Suppressor macrophage (primary cell): Measurements from ENCODE around the gene MKRN1.
A peak's percentile ranks its signal among the peaks of the same experiment; 100 is the strongest.
"Not testable (repeated sequence)": the region's sequence is repeated elsewhere in the genome, so short reads cannot be mapped to it uniquely, and the experiment has no call there.

Experiments used
- DNase-seq, 4 experiments: peaks; one replicate each; pipeline ENCODE4 v3.0.0-alpha.2; 2020 to 2022
- total RNA-seq, 17 experiments: gene quantifications; one replicate each; lab custom pipeline; 2026; ENCODE audit warnings: mixed read lengths in 6 of 17, inconsistent platforms in 3 of 17; lab: John Stamatoyannopoulos, UW

MKRN1 gene
- total RNA-seq, result 48.3 to 149 (median 96.5) reads per million in 17 experiments

DNA sequence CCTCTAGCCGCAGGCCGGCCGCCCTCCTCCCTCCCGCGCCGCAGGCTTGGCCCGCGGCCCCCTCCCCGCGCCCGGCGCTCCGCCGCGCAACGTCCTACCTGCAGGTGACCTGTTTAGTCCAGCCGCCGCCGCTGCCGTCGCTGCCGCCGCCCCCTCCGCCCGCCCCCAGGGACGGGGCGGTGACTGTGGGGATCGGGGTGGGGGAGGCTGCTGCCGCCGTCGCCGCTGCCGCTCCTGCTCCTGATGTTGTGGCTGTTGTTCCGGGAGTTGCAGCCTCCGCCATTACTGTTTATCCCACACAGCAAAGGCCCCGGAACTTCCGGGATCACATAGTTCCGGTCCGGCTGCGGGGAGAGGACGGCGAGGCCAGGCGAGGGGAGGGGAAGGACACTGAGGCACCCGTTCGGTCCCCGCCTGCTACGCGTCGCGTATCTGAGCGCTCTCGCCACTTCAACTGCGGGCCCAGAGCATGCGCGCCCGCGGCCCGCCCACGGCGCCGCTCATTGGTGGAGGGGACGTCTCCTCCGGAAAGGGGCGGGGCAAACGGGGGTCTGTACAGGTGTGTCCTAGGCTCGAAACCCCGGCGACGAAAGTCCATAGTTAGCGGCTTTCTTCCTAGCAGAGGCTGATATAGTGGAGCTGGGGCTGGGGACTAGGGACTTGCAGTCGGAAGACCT is at the start of gene MKRN1:
TSS of gene MKRN1 (minus strand) at position 444 of the 677 bp plus-strand sequence. CDS start at position 283, 161 bp downstream.
- DNase-seq, result peak; percentile 93 to 98 (median 96)

- DNase-seq, result no peak
Observed at GRCh38 chr7:140526787-140527664, 47.7 kb upstream of the MKRN1 start.

GRCh38 chr7:140526214-140526613 is 46.9 kb upstream of the MKRN1 start:
- DNase-seq, result no peak

- DNase-seq, result no peak
Observed at GRCh38 chr7:140525743-140526142, 46.4 kb upstream of the MKRN1 start.

GRCh38 chr7:140521421-140521820 is 42.1 kb upstream of the MKRN1 start:
- DNase-seq, result no peak

DNA sequence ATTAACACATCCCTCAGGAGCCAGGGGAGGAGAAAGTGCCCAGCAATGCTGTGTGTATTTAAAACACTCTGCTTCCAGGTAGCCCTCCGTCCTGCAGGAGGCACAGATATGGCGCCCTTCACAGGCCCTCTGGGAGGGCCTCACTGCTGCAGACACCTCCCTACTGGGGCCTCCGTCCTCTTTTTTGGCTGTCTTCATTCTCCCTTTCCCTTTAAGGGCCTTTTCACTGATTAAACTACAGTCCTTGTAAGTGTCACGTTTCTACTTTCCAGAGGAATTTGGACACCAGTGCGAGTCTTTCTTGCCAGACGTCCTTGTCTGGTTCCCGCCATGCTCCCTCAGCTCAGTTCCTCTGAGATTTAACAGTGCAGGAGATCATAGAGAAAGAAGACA is 39.7 kb upstream of the MKRN1 start:
- DNase-seq, result no peak

DNA sequence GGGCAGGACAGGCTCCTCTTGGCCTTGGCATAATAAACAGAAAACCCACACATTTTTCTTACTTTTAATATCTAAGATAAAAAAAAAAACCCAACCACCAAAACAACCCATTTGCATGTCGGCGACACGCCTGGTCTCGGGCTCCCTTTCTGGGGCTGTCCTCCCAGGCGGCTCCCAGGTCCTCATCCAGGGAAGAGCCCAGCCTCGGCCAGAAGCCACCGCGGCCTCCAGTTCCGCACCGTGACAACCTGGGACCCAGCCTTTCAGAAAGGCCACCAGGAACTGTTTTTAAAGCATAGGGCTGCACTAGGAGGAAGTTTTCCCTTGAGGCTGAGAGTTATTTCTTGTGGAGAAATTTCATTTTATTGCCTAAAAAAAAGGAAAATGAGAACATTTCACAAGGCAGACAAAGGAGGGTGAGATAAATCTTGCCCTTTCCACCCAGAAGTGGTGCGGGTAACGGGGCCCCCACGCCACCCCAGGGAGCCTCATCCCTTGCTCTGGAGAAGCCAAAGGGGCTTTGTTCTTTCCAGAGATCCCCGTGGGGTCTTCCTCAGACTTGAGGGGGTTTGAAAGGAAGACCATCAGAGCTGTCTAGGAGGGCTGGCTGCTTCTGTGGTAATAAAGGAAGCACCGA is 39.2 kb upstream of the MKRN1 start:
- DNase-seq, result no peak

- peak; percentile 87 to 93 (median 92) for DNase-seq
Observed at GRCh38 chr7:140517546-140518369, 38.5 kb upstream of the MKRN1 start.

DNA sequence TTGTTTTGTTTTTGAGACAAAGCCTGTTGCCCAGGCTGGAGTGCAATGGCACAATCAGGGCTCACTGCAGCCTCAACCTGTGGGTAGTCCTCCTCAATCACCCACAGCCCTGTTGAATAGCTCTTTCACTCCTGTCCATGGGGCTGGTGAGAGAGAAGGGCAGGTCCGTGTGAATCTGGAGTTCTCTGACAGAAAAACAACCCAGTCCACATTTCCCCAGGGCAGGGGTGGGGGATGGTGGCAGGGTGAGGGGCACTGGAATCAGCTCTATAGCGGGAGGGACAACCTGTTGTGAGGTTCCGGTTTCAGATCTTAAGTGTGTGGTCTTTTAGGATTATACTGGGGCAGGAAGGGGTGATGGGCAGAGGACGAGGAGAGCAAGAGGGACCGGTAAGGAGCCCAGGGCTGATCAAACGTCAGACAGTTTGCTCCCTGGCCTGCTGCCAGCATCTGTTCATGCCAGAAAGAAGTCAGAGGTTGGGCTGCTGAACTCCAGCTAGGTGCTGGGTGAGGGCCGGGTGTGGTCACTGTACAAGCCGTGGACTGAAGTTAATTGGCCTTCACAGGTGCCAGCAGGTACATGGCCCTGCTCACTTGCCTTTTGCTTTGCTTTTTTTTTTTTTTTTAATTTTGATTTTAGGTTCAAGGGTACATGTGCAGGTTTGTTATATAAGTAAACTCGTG is 33.2 kb upstream of the MKRN1 start:
- DNase-seq, result peak in 1 of 4 experiments; percentile 16

DNA sequence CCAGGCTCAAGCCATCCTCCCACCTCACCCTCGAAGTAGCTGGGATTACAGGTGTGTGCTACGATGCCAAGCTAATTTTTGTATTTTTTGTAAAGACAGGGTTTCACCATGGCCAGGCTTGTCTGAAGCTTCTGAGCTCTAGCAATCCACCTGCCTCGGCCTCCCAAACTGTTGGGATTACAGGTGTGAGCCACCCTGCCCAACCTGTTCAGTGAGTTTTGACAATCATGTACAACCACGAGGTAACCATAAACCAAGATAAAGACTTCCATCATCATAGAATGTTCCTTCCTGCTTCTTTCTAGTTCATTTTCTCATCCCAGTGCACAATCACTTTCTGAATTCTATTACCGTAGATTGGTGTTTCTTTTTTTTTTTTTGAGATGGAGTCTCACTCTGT is 30.5 kb upstream of the MKRN1 start:
- DNase-seq, result no peak

- DNase-seq, result not testable (repeated sequence)
Observed at GRCh38 chr7:140507556-140507955, 28.3 kb upstream of the MKRN1 start.

GRCh38 chr7:140506788-140507464 is 27.6 kb upstream of the MKRN1 start:
- no peak for DNase-seq

DNA sequence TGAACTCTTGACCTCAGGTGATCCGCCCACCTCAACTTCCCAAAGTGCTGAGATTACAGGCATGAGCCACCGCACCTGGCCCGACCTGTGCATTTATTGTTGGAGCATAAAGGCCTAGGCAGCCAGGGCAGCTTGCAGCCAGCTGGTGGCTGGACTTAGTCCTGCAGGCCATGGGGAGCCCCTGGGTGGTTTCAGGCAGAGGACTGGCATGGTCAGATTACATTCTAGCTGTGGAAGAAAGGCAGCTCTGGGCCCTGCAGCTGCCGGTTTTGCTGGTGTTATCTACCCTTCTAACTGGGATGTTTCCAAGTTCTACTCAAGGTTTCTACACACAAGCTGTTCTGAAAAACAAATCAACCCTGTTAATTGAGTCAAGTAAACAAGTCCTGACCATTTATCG is 22.7 kb upstream of the MKRN1 start:
- no peak for DNase-seq

DNA sequence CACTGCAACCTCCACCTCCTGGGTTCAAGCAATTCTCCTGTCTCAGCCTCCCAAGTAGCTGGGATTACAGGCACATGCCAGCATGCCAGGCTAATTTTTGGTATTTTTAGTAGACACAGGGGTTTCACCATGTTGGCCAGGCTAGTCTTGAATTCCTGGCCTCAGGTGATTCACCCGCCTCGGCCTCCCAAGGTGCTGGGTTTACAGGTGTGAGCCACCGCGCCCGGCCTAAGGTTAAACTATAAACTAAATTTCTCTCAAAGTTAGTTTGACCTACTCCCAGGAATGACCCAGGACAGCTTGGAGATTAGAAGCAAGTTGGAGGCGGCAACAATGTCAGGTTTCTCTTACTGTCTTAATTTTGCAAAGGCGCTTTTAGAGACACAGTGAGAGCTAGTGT is 18.5 kb upstream of the MKRN1 start:
- not testable (repeated sequence) for DNase-seq

DNA sequence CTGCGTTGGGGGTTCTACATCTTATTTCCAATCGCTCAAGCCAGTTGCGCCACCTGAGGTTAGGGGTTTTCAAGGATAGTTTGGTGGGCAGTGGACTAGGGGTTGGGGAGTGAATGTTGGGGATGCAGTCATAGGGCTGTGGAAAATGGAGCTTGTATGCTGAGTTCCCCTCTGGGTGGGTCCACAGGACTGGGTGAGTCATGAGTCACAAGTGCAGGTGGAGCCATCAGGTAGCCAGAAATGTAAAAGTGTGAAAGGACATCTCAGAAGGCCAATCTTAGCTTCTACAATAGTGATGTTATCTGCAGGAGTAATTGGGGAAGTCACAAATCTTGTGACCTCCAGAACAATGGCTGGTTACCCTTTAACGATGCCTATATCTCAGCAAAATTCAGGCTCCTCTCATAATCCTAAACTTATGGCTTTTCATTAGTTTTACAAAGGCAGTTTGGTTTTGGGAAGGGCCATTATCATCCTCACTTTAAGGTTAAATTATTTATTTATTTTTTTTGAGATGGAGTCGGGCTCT is 18.0 kb upstream of the MKRN1 start:
- DNase-seq, result peak in 1 of 4 experiments; percentile 18

- DNase-seq, result no peak
Observed at GRCh38 chr7:140495514-140496097, 16.3 kb upstream of the MKRN1 start.

DNA sequence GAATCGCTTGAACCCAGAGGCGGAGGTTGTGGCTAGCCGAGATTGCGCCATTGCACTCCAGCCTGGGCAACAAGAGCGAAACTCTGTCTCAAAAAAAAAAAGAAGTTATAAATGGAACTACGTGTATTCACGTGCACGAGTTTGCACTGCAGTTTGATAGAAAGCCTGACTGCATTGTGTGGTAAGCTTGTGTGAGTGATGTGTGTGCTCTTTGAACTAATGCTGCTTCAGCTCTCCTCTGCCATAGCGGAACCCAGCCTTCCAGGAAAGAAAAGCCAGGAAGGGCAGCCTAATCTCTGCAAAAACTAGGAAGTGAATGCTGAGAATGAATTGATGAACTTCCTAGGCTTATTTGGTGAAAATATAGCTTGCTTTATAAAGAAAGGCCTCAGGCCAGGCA is 15.6 kb upstream of the MKRN1 start:
- peak; percentile 79 to 94 (median 86) for DNase-seq

GRCh38 chr7:140489026-140489359 is 9.7 kb upstream of the MKRN1 start:
- DNase-seq, result peak; percentile 66 to 85 (median 75)

DNA sequence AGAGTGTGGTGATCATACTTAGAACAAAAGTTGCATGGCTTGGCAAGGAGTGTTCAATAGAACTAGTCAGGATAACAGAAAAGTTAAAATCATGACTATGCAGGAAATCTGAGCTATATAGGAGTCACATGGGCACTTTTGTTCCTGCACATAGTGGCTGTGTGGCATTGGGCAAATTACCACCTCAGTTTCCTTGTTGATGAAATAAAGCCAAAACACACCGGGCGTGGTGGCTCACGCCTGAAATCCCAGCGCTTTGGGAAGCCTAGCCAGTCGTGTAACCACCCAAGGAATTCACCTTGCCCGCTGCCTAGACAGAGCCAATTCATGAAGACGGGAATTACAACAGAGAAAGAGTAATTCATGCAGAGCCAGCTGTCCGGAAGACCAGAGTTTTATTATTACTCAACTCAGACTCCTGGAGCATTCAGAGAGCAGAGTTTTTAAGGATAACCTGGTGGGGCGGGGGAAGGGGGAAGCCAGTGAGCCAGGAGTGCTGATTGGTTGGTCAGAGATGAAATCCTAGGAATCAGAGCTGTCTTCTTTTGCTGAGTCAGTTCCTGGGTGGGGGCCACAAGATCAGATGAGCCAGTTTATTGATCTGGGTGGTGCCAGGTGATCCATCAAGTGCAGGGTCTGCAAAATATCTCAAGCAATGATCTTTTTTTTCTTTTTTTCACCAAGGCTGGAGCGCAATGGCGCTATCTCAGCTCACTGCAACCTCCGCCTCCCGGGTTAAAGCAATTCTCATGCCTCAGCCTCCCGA is 6.4 kb upstream of the MKRN1 start:
- DNase-seq, result peak in 3 of 4 experiments; percentile 12 to 44 (median 23)
